ENCODE measurements around the gene C3orf38.
A peak's percentile ranks its signal among the peaks of the same experiment; 100 is the strongest.
"Not testable (repeated sequence)": the region's sequence is repeated elsewhere in the genome, so short reads cannot be mapped to it uniquely, and the experiment has no call there.

The C3orf38 gene

GRCh38 chr3:88166419-88166971, 16.7 kb downstream of the C3orf38 start:
- no peak for DNase-seq

- no peak for DNase-seq
These were observed 17.4 kb downstream of the C3orf38 start for GRCh38 chr3:88167173-88167572.

GRCh38 chr3:88167704-88168103, 17.9 kb downstream of the C3orf38 start:
- no peak for DNase-seq

- no peak for DNase-seq
These were observed 18.4 kb downstream of the C3orf38 start for GRCh38 chr3:88168171-88168570.

- no peak for DNase-seq
These were observed 30.7 kb downstream of the C3orf38 start for GRCh38 chr3:88180398-88180999.

- DNase-seq, result not testable (repeated sequence)
These were observed 32.6 kb downstream of the C3orf38 start for GRCh38 chr3:88182165-88182918.

- no peak for DNase-seq
These were observed 38.7 kb downstream of the C3orf38 start for GRCh38 chr3:88188436-88188835.

GRCh38 chr3:88189361-88189810, 39.6 kb downstream of the C3orf38 start:
- DNase-seq, result no peak

- DNase-seq, result no peak
These were observed 42.2 kb downstream of the C3orf38 start for GRCh38 chr3:88191872-88192409.

- no peak for DNase-seq
These were observed 42.9 kb downstream of the C3orf38 start for GRCh38 chr3:88192631-88193030.

GRCh38 chr3:88195951-88196434, 46.2 kb downstream of the C3orf38 start:
- DNase-seq, result peak; percentile 60 to 63

- DNase-seq, result no peak
These were observed 48.4 kb downstream of the C3orf38 start for GRCh38 chr3:88198121-88198520.

GRCh38 chr3:88203642-88204055, 53.9 kb downstream of the C3orf38 start:
- peak; percentile 68 to 72 for DNase-seq

Data from activated T-cell treated with anti-CD3 and anti-CD28 coated beads, Interleukin-2, amount 50 U/mL, for 48 hours (primary cell).